Stomach (tissue), 9 donors: ENCODE results near the gene POLR3E. TPM values are rescaled to one million over a fixed set of nuclear protein-coding genes. Genes with fewer than 3 reads are reported as not detected.

Experiments
- DNase-seq, 2 donors: peaks; one replicate each; pipeline versions ENCODE4 v3.0.0 to v3.0.0-alpha.2; 2013 to 2019
- H3K27ac ChIP-seq, 5 donors: fragments of 200-600 bp in 4 of 5; sonication (generic) in 4 of 5; one replicate each; pipeline ENCODE4 v1.5.1; 2013 to 2019; ENCODE audit warnings: mild to moderate bottlenecking in 1 of 5, moderate library complexity in 1 of 5
- H3K27me3 ChIP-seq, 3 donors: fragments of 200-600 bp; sonication (generic); one replicate each; pipeline ENCODE4 v1.5.1; 2017 to 2019; ENCODE audit warnings: mixed run types in 1 of 3
- H3K36me3 ChIP-seq, 4 donors: fragments of 200-600 bp; sonication (generic); 1 replicate in 3 of 4; 2 replicates in 1 of 4; pipeline ENCODE4 v1.5.1; 2016 to 2019
- H3K4me1 ChIP-seq, 4 donors: fragments of 200-600 bp; sonication (generic); one replicate each; pipeline ENCODE4 v1.5.1; 2016 to 2019
- H3K4me3 ChIP-seq, 4 donors: fragments of 200-600 bp; sonication (generic) in 3 of 4; one replicate each; pipeline ENCODE4 v1.5.1; 2016 to 2019; ENCODE audit warnings: mild to moderate bottlenecking in 1 of 4
- H3K9me3 ChIP-seq, 4 donors: fragments of 200-600 bp; sonication (generic); one replicate each; pipeline ENCODE4 v1.5.1; 2016 to 2019
- EP300 ChIP-seq: sonication (generic); formaldehyde crosslinking; IDR thresholded peaks from one replicate; pipeline ENCODE4 v1.6.1; 2017; ENCODE audit warnings: antibody characterized with exemption
- POLR2A ChIP-seq, 4 donors: fragments of 450-650 bp; IDR thresholded peaks; one replicate each; pipeline ENCODE4 v1.6.1; 2016; ENCODE audit warnings: antibody characterized with exemption in 4 of 4, control low read depth in 2 of 4, mild to moderate bottlenecking in 1 of 4, moderate library complexity in 1 of 4
- POLR2AphosphoS5 ChIP-seq, 3 donors: sonication (generic); formaldehyde crosslinking; IDR thresholded peaks; one replicate each; pipeline ENCODE4 v1.6.1; 2016; ENCODE audit warnings: antibody characterized with exemption in 3 of 3
- WGBS, 5 donors: extraction: QIAGEN DNeasy Blood & Tissue Kit in 3 of 5; methylation state at CpG; one replicate each; pipeline versions ENCODE4 v1.1.5 to v1.1.7; 2013 to 2018; 5-methylcytosine and 5-hydroxymethylcytosine counted together
- intact Hi-C: fragments of 100-400 bp; cut with DNase I; formaldehyde crosslinking; loops from one replicate; pipeline ENCODE4 v1.15.1; 2023; ENCODE audit warnings: low total_unique reads
- polyA plus RNA-seq, 3 donors: library from polyadenylated mRNA; stranded (reverse); fragments of 200-250 nt; gene quantifications; one replicate each; pipeline ENCODE4 v1.2.3, GENCODE V29; 2013
- total RNA-seq, 5 donors: library from RNA; depleted of rRNA; stranded (reverse); fragments of >200 nt; gene quantifications; one replicate each; pipeline versions ENCODE4 v1.1.0 to v1.2.3, GENCODE V29; 2014 to 2016
- TF ChIP-seq, protein P1 (sequence below), 7 experiments: fragments of 450-650 bp in 4 of 7; fragments of 200-600 bp in 3 of 7; sonication (generic) in 3 of 7; IDR thresholded peaks; one replicate each; pipeline ENCODE4 v1.5.1; 2016 to 2019; ENCODE audit warnings: antibody characterized with exemption in 7 of 7, control low read depth in 2 of 7, mild to moderate bottlenecking in 1 of 7
- donor health status: healthy with polysubstance abuse.
- donor health status: Bipolar disorder and iron deficiency.
- donor health status: healthy.

Gene POLR3E
- total and polyA plus RNA-seq, 8 donors: 13.1 to 99.1 (median 51.9) TPM

DNA sequence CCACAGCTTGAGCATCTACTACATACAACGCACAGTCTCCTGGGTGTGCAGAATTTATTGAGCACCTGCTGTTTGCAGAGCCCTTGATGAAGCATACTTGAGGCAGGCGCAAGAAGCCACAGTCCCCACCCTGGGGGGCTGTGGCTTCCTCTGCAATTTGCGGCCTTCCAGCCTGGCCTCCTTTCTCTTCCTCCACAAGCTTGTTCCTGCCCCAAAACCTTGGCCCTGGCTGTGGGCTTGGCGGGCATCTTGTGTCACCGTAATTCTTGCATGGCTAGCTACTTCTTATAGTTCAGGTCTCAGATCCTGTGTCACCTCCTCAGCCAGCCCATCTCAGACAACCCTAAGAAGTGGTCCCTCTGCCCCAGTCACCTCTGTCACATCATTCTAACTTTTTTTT is 43.9 kb upstream of the POLR3E start:
- 87 to 94% (median 89%) methylated on average over 5 of the region's 5 CpGs for WGBS, 5 donors
- H3K4me3 ChIP-seq: no peak overlapping the region
- no peaks in the 10 kb centered on the region for H3K27me3 ChIP-seq
- no peaks in the 10 kb centered on the region for H3K4me1 ChIP-seq
- DNase-seq: no peak
- intact Hi-C loops: no loop called here
- peaks cover 0 to 8% (median 4%) of the 10 kb centered on the region in 4 donors for H3K9me3 ChIP-seq
- H3K27ac ChIP-seq: no peak overlapping the region
- no peak for TF ChIP-seq POLR2A (IDR thresholded peaks at IDR 0.05)
- TF ChIP-seq POLR2AphosphoS5 (IDR thresholded peaks at IDR 0.05): no peak
- no peak for TF ChIP-seq EP300
- TF ChIP-seq, protein P1, sequence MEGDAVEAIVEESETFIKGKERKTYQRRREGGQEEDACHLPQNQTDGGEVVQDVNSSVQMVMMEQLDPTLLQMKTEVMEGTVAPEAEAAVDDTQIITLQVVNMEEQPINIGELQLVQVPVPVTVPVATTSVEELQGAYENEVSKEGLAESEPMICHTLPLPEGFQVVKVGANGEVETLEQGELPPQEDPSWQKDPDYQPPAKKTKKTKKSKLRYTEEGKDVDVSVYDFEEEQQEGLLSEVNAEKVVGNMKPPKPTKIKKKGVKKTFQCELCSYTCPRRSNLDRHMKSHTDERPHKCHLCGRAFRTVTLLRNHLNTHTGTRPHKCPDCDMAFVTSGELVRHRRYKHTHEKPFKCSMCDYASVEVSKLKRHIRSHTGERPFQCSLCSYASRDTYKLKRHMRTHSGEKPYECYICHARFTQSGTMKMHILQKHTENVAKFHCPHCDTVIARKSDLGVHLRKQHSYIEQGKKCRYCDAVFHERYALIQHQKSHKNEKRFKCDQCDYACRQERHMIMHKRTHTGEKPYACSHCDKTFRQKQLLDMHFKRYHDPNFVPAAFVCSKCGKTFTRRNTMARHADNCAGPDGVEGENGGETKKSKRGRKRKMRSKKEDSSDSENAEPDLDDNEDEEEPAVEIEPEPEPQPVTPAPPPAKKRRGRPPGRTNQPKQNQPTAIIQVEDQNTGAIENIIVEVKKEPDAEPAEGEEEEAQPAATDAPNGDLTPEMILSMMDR (IDR thresholded peaks at IDR 0.05): no peak
- H3K36me3 ChIP-seq: peaks cover 77 to 100% (median 99%) of the 10 kb centered on the region in 4 donors

DNA sequence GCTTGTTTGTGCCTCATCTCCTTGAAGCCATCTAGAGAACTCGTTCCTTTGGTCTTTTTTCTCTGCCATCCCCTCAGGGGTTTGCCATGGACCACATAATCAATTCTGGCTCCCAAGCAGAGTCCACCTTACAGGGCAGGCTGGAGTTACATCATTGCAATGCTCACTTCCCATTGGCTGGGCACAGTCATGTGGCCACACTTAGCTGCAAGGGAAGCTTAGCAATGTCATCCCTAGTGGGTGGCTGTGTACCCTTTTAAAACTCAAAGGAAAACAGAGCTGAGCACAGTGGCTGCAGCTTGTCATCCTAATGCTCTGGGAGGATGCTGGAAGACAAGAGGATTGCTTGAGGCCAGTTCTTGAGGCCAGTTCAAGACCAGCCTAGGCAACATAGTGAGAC is 41.9 kb upstream of the POLR3E start:
- Histone ChIP-seq H3K27me3 (no peaks in the 10 kb centered on the region), H3K4me1 (no peaks in the 10 kb centered on the region), H3K9me3 (peaks cover 0 to 8% (median 4%) of the 10 kb centered on the region in 4 donors), H3K36me3 (peaks cover 78 to 100% (median 99%) of the 10 kb centered on the region in 4 donors), H3K4me3 (no peak overlapping the region), H3K27ac (no peak overlapping the region)
- no peak for DNase-seq
- 96 to 100% (median 100%) methylated on average over 1 of the region's 1 CpG for WGBS, 5 donors
- TF ChIP-seq, protein P1 (IDR thresholded peaks at IDR 0.05): no peak
- TF ChIP-seq EP300: no peak
- TF ChIP-seq POLR2A (IDR thresholded peaks at IDR 0.05): no peak
- TF ChIP-seq POLR2AphosphoS5 (IDR thresholded peaks at IDR 0.05): no peak
- intact Hi-C loops: no loop called here

DNA sequence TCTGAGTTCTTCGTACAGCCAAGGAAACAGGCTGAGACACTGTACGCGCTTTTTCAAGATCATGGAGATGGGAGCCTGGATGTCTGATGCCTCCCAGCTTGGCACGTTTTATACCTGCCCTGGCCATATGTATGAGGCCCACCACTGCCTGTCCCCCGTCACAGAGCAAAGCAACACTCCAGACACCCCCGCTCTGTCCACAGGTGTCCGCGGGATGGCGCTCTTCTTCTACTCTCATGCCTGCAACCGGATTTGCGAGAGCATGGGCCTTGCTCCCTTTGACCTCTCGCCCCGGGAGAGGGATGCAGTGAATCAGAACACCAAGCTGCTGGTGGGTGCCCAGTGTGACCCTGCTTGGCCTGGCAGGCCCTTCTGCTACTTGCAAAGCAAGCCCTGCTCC is 39.8 kb upstream of the POLR3E start:
- WGBS, 5 donors: 96 to 99% (median 98%) methylated on average over 13 of the region's 13 CpGs
- H3K36me3 ChIP-seq: peaks cover 69 to 100% (median 99%) of the 10 kb centered on the region in 4 donors
- H3K4me1 ChIP-seq: no peaks in the 10 kb centered on the region
- no peak for DNase-seq
- peaks cover 0 to 8% (median 4%) of the 10 kb centered on the region in 4 donors for H3K9me3 ChIP-seq
- intact Hi-C loops: no loop called here
- H3K27me3 ChIP-seq: no peaks in the 10 kb centered on the region
- H3K27ac ChIP-seq: no peak overlapping the region
- H3K4me3 ChIP-seq: no peak overlapping the region
- TF ChIP-seq POLR2A (IDR thresholded peaks at IDR 0.05) (no peak), EP300 (no peak), POLR2AphosphoS5 (IDR thresholded peaks at IDR 0.05) (no peak)
- TF ChIP-seq, protein P1 (IDR thresholded peaks at IDR 0.05): no peak

DNA sequence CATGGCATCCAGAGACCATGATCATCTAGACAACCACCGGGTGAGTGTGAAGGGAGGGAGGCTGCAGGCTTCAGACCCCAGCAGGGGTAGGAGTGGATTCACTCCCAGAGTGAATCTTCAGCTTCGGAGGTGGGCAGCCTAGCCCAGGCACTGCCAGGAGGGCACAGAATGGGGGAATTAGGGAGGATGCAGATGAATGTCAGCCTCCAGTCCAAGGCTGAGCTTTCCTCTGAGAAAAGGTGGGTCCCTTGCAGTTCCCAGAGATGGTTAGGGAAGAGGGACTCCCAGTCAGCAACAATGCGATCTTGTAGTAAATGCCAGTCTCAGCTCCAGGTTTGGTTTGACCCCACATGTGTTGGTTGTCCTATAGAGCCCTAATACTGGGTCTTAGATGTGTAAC is 36.7 kb upstream of the POLR3E start:
- no peak for TF ChIP-seq EP300
- TF ChIP-seq POLR2A (IDR thresholded peaks at IDR 0.05): no peak
- TF ChIP-seq, protein P1 (IDR thresholded peaks at IDR 0.05): no peak
- no peak for TF ChIP-seq POLR2AphosphoS5 (IDR thresholded peaks at IDR 0.05)
- DNase-seq: no peak
- no peaks in the 10 kb centered on the region for H3K4me1 ChIP-seq
- peaks cover 0 to 1% (median under 1%) of the 10 kb centered on the region in 4 donors for H3K9me3 ChIP-seq
- H3K27ac ChIP-seq: no peak overlapping the region
- WGBS, 5 donors: 93 to 100% (median 98%) methylated on average over 2 to 3 of the region's 3 CpGs
- peaks cover 65 to 100% (median 99%) of the 10 kb centered on the region in 4 donors for H3K36me3 ChIP-seq
- H3K27me3 ChIP-seq: no peaks in the 10 kb centered on the region
- no peak overlapping the region for H3K4me3 ChIP-seq
- intact Hi-C loops: no loop called here
